Measurements from ENCODE around the gene PARD3B. TPM values are rescaled to one million over a fixed set of nuclear protein-coding genes. Genes with fewer than 3 reads are reported as not detected.

Gene PARD3B
- total RNA-seq, 1 donor from 2014 or later, result 23.8 TPM

DNA sequence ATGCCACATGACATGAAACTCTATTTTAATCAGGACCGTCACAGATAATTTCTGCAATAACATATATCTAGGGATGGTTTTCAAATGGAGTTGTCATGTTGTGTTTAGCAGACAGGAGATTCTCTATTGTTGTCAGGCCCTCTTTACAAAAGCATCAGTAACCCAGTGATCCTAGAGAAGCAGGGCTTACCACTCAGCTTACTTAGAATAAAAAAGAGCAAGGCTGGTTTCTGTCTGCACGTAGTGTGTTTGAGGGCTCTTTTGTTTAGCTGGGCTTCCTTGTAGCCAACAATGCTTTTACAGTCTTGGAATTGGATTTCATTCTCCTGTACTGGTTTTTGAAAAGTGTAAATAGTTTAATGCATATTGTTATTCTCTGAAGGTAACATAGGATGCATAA is 926.5 kb downstream of the PARD3B start:
- Histone ChIP-seq H3K4me1 (no peaks in the 10 kb centered on the region), H3K27me3 (ENCODE audit: low read depth) (no peaks in the 10 kb centered on the region), H3K27ac (no peak overlapping the region), H3K9me3 (no peaks in the 10 kb centered on the region), H3K36me3 (no peaks in the 10 kb centered on the region), H3K4me3 (no peak overlapping the region)
- TF ChIP-seq, protein P1, sequence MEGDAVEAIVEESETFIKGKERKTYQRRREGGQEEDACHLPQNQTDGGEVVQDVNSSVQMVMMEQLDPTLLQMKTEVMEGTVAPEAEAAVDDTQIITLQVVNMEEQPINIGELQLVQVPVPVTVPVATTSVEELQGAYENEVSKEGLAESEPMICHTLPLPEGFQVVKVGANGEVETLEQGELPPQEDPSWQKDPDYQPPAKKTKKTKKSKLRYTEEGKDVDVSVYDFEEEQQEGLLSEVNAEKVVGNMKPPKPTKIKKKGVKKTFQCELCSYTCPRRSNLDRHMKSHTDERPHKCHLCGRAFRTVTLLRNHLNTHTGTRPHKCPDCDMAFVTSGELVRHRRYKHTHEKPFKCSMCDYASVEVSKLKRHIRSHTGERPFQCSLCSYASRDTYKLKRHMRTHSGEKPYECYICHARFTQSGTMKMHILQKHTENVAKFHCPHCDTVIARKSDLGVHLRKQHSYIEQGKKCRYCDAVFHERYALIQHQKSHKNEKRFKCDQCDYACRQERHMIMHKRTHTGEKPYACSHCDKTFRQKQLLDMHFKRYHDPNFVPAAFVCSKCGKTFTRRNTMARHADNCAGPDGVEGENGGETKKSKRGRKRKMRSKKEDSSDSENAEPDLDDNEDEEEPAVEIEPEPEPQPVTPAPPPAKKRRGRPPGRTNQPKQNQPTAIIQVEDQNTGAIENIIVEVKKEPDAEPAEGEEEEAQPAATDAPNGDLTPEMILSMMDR (IDR thresholded peaks at IDR 0.05), result no peak
- no peak for ATAC-seq
- DNase-seq, result no peak
- intact Hi-C loops (cut with DNase I), result no loop called here

DNA sequence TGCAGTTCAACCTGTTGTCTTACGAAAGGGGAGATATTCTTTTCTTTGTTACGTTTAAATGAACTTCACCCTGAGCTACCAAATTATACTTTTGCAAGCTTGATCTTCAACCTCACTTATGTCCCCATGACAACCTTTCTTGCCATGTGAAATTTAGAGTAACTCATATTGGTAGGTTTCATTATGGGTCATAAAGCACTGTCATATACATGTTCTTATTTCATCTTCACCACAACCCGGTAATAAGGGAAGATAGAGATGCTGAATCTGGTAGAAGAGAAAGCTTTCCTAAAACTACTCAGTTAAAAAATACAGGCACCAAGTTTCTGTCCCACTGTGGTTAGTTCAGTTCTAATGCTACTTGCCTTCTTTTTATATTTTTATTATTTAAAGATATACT is 928.5 kb downstream of the PARD3B start:
- TF ChIP-seq, protein P1 (IDR thresholded peaks at IDR 0.05), result no peak
- intact Hi-C loops (cut with DNase I), result no loop called here
- no peak for DNase-seq
- no peak overlapping the region for H3K27ac ChIP-seq
- H3K4me3 ChIP-seq, result no peak overlapping the region
- no peaks in the 10 kb centered on the region for H3K4me1 ChIP-seq
- no peaks in the 10 kb centered on the region for H3K27me3 ChIP-seq (ENCODE audit: low read depth)
- no peaks in the 10 kb centered on the region for H3K36me3 ChIP-seq
- ATAC-seq, result no peak
- H3K9me3 ChIP-seq, result no peaks in the 10 kb centered on the region

DNA sequence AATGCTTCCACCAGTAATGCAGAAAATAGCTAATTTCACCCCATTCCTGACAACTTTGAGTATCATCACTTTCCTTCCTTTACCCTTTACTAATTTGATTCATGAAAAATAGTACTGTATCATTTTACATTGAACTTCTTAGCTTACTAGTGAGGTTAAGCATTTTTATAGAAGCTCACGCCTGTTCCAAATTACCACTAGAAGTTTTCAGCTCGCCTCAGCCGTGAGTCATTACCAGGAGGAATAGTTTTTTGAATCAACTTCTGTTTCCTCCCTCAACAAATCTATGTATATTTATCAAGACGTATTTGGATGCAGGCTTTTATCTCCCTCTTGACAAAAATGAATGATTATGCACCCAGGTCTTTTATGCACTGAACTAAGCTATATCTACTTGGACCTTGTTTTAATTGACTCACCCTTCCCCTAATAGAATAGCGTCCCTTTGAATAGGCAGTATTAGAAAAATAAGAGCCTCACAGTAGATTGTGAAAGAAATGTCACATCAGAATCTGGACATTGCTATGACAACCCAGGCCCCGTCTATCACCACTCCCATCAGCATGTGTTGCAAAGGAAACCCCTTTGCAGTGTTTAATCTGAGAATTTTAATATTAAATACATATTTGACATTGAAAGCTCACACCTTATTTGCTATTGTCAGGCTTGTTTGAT is 929.6 kb downstream of the PARD3B start:
- ATAC-seq (no peak), DNase-seq (no peak)
- TF ChIP-seq, protein P1 (IDR thresholded peaks at IDR 0.05), result no peak
- H3K27ac ChIP-seq, result no peak overlapping the region
- no peaks in the 10 kb centered on the region for H3K9me3 ChIP-seq
- H3K4me3 ChIP-seq, result no peak overlapping the region
- intact Hi-C loops (cut with DNase I), result no loop called here
- H3K4me1 ChIP-seq, result no peaks in the 10 kb centered on the region
- H3K36me3 ChIP-seq, result no peaks in the 10 kb centered on the region
- H3K27me3 ChIP-seq (ENCODE audit: low read depth), result no peaks in the 10 kb centered on the region

DNA sequence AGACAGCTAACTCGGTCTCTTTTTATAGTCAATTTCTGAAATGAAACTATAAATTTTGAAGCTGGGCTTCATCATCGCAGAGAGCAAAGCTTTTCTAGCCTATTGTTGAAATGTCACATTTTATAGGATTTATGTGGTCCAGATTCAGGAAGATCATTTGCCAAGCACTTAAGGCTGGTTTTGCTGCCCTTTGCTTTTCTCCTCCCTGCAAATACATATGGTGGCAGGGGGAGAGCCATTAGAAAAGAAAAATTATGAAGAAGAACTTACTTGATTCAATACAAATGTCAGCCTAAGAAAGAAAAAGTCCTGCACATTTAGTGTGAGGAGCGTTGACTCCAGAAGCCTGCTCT is 930.1 kb downstream of the PARD3B start:
- no peaks in the 10 kb centered on the region for H3K36me3 ChIP-seq

DNA sequence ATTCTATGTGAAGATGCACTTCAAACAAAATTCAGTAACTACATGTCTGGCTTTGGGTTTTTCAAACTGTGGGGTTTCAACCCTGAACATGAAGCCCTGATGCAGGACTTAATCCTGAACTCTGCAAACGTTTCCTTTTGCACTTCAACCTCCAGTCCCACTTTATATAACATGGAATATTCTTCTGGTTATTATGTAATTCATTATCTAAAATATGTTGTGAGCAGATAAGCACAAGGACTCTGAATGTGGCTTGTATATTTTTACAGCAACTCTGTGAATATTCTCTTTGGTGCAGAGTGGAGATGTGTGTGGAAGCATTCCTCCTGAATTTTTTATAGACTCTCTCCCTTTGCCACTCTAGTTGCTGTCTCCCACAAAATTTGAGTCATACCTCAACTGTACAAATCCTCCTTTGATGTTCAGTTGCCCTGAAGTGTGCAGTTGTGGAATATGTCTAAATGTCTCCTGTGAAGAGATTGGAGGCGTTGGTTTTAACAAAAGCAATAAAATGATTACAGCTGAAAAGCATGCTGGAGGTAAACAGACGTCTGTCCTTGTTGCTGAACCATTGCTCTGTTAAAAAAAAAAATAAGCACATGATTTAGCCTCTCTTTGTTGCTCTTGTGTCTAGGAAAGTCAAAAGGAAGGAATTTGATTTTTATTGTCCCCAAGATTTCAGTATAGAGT is 931.9 kb downstream of the PARD3B start:
- Histone ChIP-seq H3K27ac (no peak overlapping the region), H3K4me3 (no peak overlapping the region), H3K4me1 (no peaks in the 10 kb centered on the region), H3K36me3 (no peaks in the 10 kb centered on the region), H3K9me3 (no peaks in the 10 kb centered on the region), H3K27me3 (ENCODE audit: low read depth) (no peaks in the 10 kb centered on the region)
- ATAC-seq (no peak), DNase-seq (no peak)
- TF ChIP-seq, protein P1 (IDR thresholded peaks at IDR 0.05), result no peak
- intact Hi-C loops (cut with DNase I), result no loop called here

More for the DNA sequence above, 930.1 kb downstream of the PARD3B start:
- no peak for ATAC-seq
- Histone ChIP-seq H3K4me1 (no peaks in the 10 kb centered on the region), H3K9me3 (no peaks in the 10 kb centered on the region), H3K27ac (no peak overlapping the region), H3K4me3 (no peak overlapping the region), H3K27me3 (ENCODE audit: low read depth) (no peaks in the 10 kb centered on the region)
- TF ChIP-seq, protein P1 (IDR thresholded peaks at IDR 0.05), result no peak
- intact Hi-C loops (cut with DNase I), result no loop called here
- no peak for DNase-seq

Measured in lower lobe of right lung (tissue), 2 donors.